Ishikawa (cell line): Measurements from ENCODE around the gene AUTS2.

Source experiments
- CEBPB ChIP-seq: IDR thresholded peaks from 2 replicates; pipeline ENCODE4 v1.6.1; 2012
- CREB1 ChIP-seq: IDR thresholded peaks from 2 replicates; pipeline ENCODE4 v1.6.1; 2012; ENCODE audit warnings: low read depth
- EGR1 ChIP-seq: IDR thresholded peaks from 2 replicates; pipeline ENCODE4 v1.6.1; 2012
- EP300 ChIP-seq: IDR thresholded peaks from 2 replicates; pipeline ENCODE4 v1.6.1; 2012; ENCODE audit warnings: borderline replicate concordance
- FOXM1 ChIP-seq: IDR thresholded peaks from 2 replicates; pipeline ENCODE4 v1.6.1; 2012; ENCODE audit warnings: low read depth, borderline replicate concordance
- MAX ChIP-seq: IDR thresholded peaks from 2 replicates; pipeline ENCODE4 v1.6.1; 2012
- NFIC ChIP-seq: IDR thresholded peaks from 2 replicates; pipeline ENCODE4 v1.6.1; 2012
- RAD21 ChIP-seq: IDR thresholded peaks from 2 replicates; pipeline ENCODE4 v1.6.1; 2012; ENCODE audit warnings: low read depth
- REST ChIP-seq: IDR thresholded peaks from 2 replicates; pipeline ENCODE4 v1.6.1; 2012; ENCODE audit warnings: low read depth, mild to moderate bottlenecking
- TAF1 ChIP-seq: IDR thresholded peaks from 2 replicates; pipeline ENCODE4 v1.6.1; 2012; ENCODE audit warnings: low read depth, mild to moderate bottlenecking
- TCF12 ChIP-seq: IDR thresholded peaks from 2 replicates; pipeline ENCODE4 v1.6.1; 2012; ENCODE audit warnings: low read depth
- TEAD4 ChIP-seq: IDR thresholded peaks from 2 replicates; pipeline ENCODE4 v1.6.1; 2012
- USF1 ChIP-seq: IDR thresholded peaks from 2 replicates; pipeline ENCODE4 v1.6.1; 2012
- YY1 ChIP-seq: IDR thresholded peaks from 2 replicates; pipeline ENCODE4 v1.6.1; 2012; ENCODE audit warnings: low read depth
- ZBTB7A ChIP-seq: IDR thresholded peaks from 2 replicates; pipeline ENCODE4 v1.6.1; 2012; ENCODE audit warnings: low read depth

The AUTS2 gene

GRCh38 chr7:70726294-70726693, 1128.0 kb downstream of the AUTS2 start:
- TF ChIP-seq USF1 (no peak), TEAD4 (no peak), NFIC (no peak), TCF12 (no peak), FOXM1 (no peak), RAD21 (no peak), TAF1 (no peak), ZBTB7A (no peak), CEBPB (no peak), YY1 (no peak), MAX (no peak), CREB1 (no peak), EP300 (no peak), EGR1 (no peak), REST (no peak)

- no peak for TF ChIP-seq TAF1
- no peak for TF ChIP-seq CREB1
- no peak for TF ChIP-seq RAD21
- TF ChIP-seq CEBPB, result no peak
- no peak for TF ChIP-seq MAX
- TF ChIP-seq USF1, result no peak
- no peak for TF ChIP-seq TEAD4
- no peak for TF ChIP-seq TCF12
- TF ChIP-seq EGR1, result no peak
- TF ChIP-seq REST, result no peak
- no peak for TF ChIP-seq EP300
- TF ChIP-seq ZBTB7A, result no peak
- no peak for TF ChIP-seq FOXM1
- no peak for TF ChIP-seq NFIC
- TF ChIP-seq YY1, result no peak
Observed at GRCh38 chr7:70726951-70727378, 1128.7 kb downstream of the AUTS2 start.

- no peak for TF ChIP-seq USF1
- no peak for TF ChIP-seq TCF12
- TF ChIP-seq ZBTB7A, result no peak
- TF ChIP-seq CREB1, result no peak
- no peak for TF ChIP-seq NFIC
- no peak for TF ChIP-seq YY1
- TF ChIP-seq CEBPB, result no peak
- TF ChIP-seq RAD21, result no peak
- no peak for TF ChIP-seq FOXM1
- TF ChIP-seq MAX, result no peak
- TF ChIP-seq EP300, result no peak
Observed at GRCh38 chr7:70727861-70728260, 1129.6 kb downstream of the AUTS2 start.

GRCh38 chr7:70728872-70729552, 1130.7 kb downstream of the AUTS2 start:
- no peak for TF ChIP-seq NFIC
- no peak for TF ChIP-seq REST
- no peak for TF ChIP-seq CREB1
- no peak for TF ChIP-seq YY1
- no peak for TF ChIP-seq ZBTB7A
- TF ChIP-seq MAX, result no peak
- no peak for TF ChIP-seq TAF1
- TF ChIP-seq TEAD4, result no peak
- TF ChIP-seq FOXM1, result no peak
- no peak for TF ChIP-seq USF1
- no peak for TF ChIP-seq TCF12
- TF ChIP-seq CEBPB, result no peak
- no peak for TF ChIP-seq RAD21
- no peak for TF ChIP-seq EP300
- TF ChIP-seq EGR1, result no peak
